Small intestine (tissue), 7 donors: ENCODE measurements around the gene CAMK4. TPM values are rescaled to one million over a fixed set of nuclear protein-coding genes. Genes with fewer than 3 reads are reported as not detected.
A peak's percentile ranks its signal among the peaks of the same experiment; 100 is the strongest.

ENCODE experiments used
- DNase-seq, 2 donors: peaks; one replicate each; pipeline versions ENCODE4 v3.0.0 to v3.0.0-alpha.2; 2013
- FAIRE-seq: peaks from 2 replicates; lab custom pipeline; 2012; peaks lifted over from hg19 to GRCh38; lab: Jason Lieb, UNC
- H3K27ac ChIP-seq, 3 donors: one replicate each; pipeline ENCODE4 v1.5.1; 2013; ENCODE audit warnings: low read length in 2 of 3, mild to moderate bottlenecking in 2 of 3, control low read depth in 1 of 3, inconsistent platforms in 1 of 3, low read depth in 1 of 3, moderate library complexity in 1 of 3
- H3K27me3 ChIP-seq, 3 donors: one replicate each; pipeline ENCODE4 v1.6.1; 2013; ENCODE audit warnings: low read length in 3 of 3, inconsistent platforms in 1 of 3; ENCODE audit not compliant: control insufficient read depth in 3 of 3, insufficient read depth in 3 of 3
- H3K36me3 ChIP-seq, 3 donors: one replicate each; pipeline ENCODE4 v1.6.1; 2013; ENCODE audit warnings: low read length in 3 of 3, inconsistent platforms in 1 of 3, low read depth in 1 of 3, mild to moderate bottlenecking in 1 of 3, moderate library complexity in 1 of 3; ENCODE audit not compliant: control insufficient read depth in 3 of 3, insufficient read depth in 2 of 3
- H3K4me1 ChIP-seq, 3 donors: one replicate each; pipeline ENCODE4 v1.6.1; 2013; ENCODE audit warnings: low read length in 2 of 3, inconsistent platforms in 1 of 3, low read depth in 1 of 3, mild to moderate bottlenecking in 1 of 3, moderate library complexity in 1 of 3; ENCODE audit not compliant: control insufficient read depth in 3 of 3, insufficient read depth in 2 of 3
- H3K4me3 ChIP-seq, 3 donors: one replicate each; pipeline ENCODE4 v1.5.1; 2013; ENCODE audit warnings: low read length in 3 of 3, control low read depth in 1 of 3, inconsistent platforms in 1 of 3, low read depth in 1 of 3, mild to moderate bottlenecking in 1 of 3, moderate library complexity in 1 of 3
- H3K9me3 ChIP-seq, 2 donors: one replicate each; pipeline ENCODE4 v1.6.1; 2013; ENCODE audit warnings: low read depth in 1 of 2, low read length in 1 of 2; ENCODE audit not compliant: control insufficient read depth in 2 of 2, insufficient read depth in 1 of 2
- WGBS, 3 donors: extraction: QIAGEN DNeasy Blood & Tissue Kit; methylation state at CpG; one replicate each; pipeline ENCODE4 v1.1.7; 2013; 5-methylcytosine and 5-hydroxymethylcytosine counted together
- polyA plus RNA-seq, 4 donors: library from polyadenylated mRNA; stranded (reverse) in 3 of 4; unstranded in 1 of 4; fragments of 200-250 nt in 3 of 4; fragments of 120-200 nt in 1 of 4; gene quantifications; one replicate each; pipeline versions ENCODE4 v1.2.1 to v1.2.3, GENCODE V29; 2013
- donor health status: healthy with polysubstance abuse.
- donor health status: control.
- donor health status: control.
- donor health status: Bipolar disorder and iron deficiency.
- donor health status: healthy.

Gene CAMK4
- polyA plus RNA-seq, 4 donors: 0.89 to 3.2 (median 2.2) TPM

GRCh38 chr5:111232311-111233051, 8.3 kb downstream of the CAMK4 start:
- FAIRE-seq: no peak

GRCh38 chr5:111233052-111233374, 8.8 kb downstream of the CAMK4 start:
- Histone ChIP-seq H3K9me3 (no peaks in the 10 kb centered on the region), H3K4me1 (no peaks in the 10 kb centered on the region), H3K27ac (no peak overlapping the region), H3K4me3 (no peak overlapping the region), H3K27me3 (no peaks in the 10 kb centered on the region), H3K36me3 (no peaks in the 10 kb centered on the region)
- 39 to 56% (median 44%) methylated on average over 2 of the region's 2 CpGs for WGBS, 3 donors
- FAIRE-seq (no peak), DNase-seq (no peak)

More at GRCh38 chr5:111232311-111233051, 8.3 kb downstream of the CAMK4 start:
- no peak for DNase-seq
- 14 to 37% (median 14%) methylated on average over 1 of the region's 1 CpG for WGBS, 3 donors
- no peaks in the 10 kb centered on the region for H3K27me3 ChIP-seq
- peak overlapping the region in 1 of 3 donors; percentile 64 for H3K27ac ChIP-seq
- peaks cover 0 to 3% (median 0%) of the 10 kb centered on the region in 3 donors for H3K4me1 ChIP-seq
- no peaks in the 10 kb centered on the region for H3K36me3 ChIP-seq
- no peak overlapping the region for H3K4me3 ChIP-seq
- H3K9me3 ChIP-seq: no peaks in the 10 kb centered on the region

- Histone ChIP-seq H3K9me3 (no peaks in the 10 kb centered on the region), H3K27ac (peak overlapping the region in 1 of 3 donors; percentile 52), H3K36me3 (no peaks in the 10 kb centered on the region), H3K27me3 (no peaks in the 10 kb centered on the region), H3K4me3 (no peak overlapping the region), H3K4me1 (no peaks in the 10 kb centered on the region)
- DNase-seq: no peak
- no peak for FAIRE-seq
- 54 to 64% (median 60%) methylated on average over 2 of the region's 2 CpGs for WGBS, 3 donors
Measured at GRCh38 chr5:111234125-111234524, 9.9 kb downstream of the CAMK4 start.

GRCh38 chr5:111235635-111236034, 11.5 kb downstream of the CAMK4 start:
- no peaks in the 10 kb centered on the region for H3K4me1 ChIP-seq
- FAIRE-seq (no peak), DNase-seq (no peak)
- no peaks in the 10 kb centered on the region for H3K9me3 ChIP-seq
- 75 to 88% (median 85%) methylated on average over 5 of the region's 5 CpGs for WGBS, 3 donors
- no peak overlapping the region for H3K4me3 ChIP-seq
- no peaks in the 10 kb centered on the region for H3K27me3 ChIP-seq
- H3K27ac ChIP-seq: peak overlapping the region in 1 of 3 donors; percentile 25
- H3K36me3 ChIP-seq: no peaks in the 10 kb centered on the region

- Histone ChIP-seq H3K4me3 (no peak overlapping the region), H3K36me3 (no peaks in the 10 kb centered on the region), H3K27me3 (no peaks in the 10 kb centered on the region), H3K4me1 (no peaks in the 10 kb centered on the region), H3K27ac (no peak overlapping the region), H3K9me3 (no peaks in the 10 kb centered on the region)
- no peak for FAIRE-seq
- no peak for DNase-seq
- 63 to 71% (median 65%) methylated on average over 2 of the region's 2 CpGs for WGBS, 3 donors
Measured at GRCh38 chr5:111236348-111236747, 12.2 kb downstream of the CAMK4 start.

GRCh38 chr5:111236995-111237394, 12.8 kb downstream of the CAMK4 start:
- no peak for FAIRE-seq
- WGBS, 3 donors: 67 to 77% (median 75%) methylated on average over 4 of the region's 4 CpGs

GRCh38 chr5:111237470-111237869, 13.3 kb downstream of the CAMK4 start:
- Histone ChIP-seq H3K4me1 (no peaks in the 10 kb centered on the region), H3K27ac (no peak overlapping the region), H3K27me3 (no peaks in the 10 kb centered on the region), H3K4me3 (no peak overlapping the region), H3K36me3 (no peaks in the 10 kb centered on the region), H3K9me3 (no peaks in the 10 kb centered on the region)
- no peak for DNase-seq
- no peak for FAIRE-seq

More at GRCh38 chr5:111236995-111237394, 12.8 kb downstream of the CAMK4 start:
- no peaks in the 10 kb centered on the region for H3K27me3 ChIP-seq
- H3K4me1 ChIP-seq: no peaks in the 10 kb centered on the region
- no peaks in the 10 kb centered on the region for H3K36me3 ChIP-seq
- H3K27ac ChIP-seq: peak overlapping the region in 1 of 3 donors; percentile 60
- DNase-seq: no peak
- no peak overlapping the region for H3K4me3 ChIP-seq
- H3K9me3 ChIP-seq: no peaks in the 10 kb centered on the region

GRCh38 chr5:111238431-111239225, 14.4 kb downstream of the CAMK4 start:
- no peak overlapping the region for H3K4me3 ChIP-seq
- no peaks in the 10 kb centered on the region for H3K36me3 ChIP-seq
- H3K27ac ChIP-seq: no peak overlapping the region
- no peaks in the 10 kb centered on the region for H3K27me3 ChIP-seq
- FAIRE-seq (no peak), DNase-seq (no peak)
- WGBS, 3 donors: 78 to 88% (median 81%) methylated on average over 10 of the region's 10 CpGs
- no peaks in the 10 kb centered on the region for H3K9me3 ChIP-seq
- H3K4me1 ChIP-seq: no peaks in the 10 kb centered on the region
